Measurements from ENCODE around the gene HNRNPF. TPM values are rescaled to one million over a fixed set of nuclear protein-coding genes. Genes with fewer than 3 reads are reported as not detected.

The HNRNPF gene
- total and polyA plus RNA-seq, 4 donors = 64.5 to 150 (median 113) TPM

GRCh38 chr10:43396061-43396927 lies 12.7 kb downstream of the HNRNPF start:
- peak overlapping the region; percentile 83 to 87 (median 85) for H3K4me3 ChIP-seq (ENCODE audit: low read depth in 1 of 3, low read length in 3 of 3)
- 1% methylated on average over 68 of the region's 71 CpGs for WGBS
- peak; percentile 85 for DNase-seq (ENCODE audit: low spot score)
- peaks cover 10 to 23% (median 23%) of the 10 kb centered on the region in 4 donors for H3K36me3 ChIP-seq (ENCODE audit: control insufficient read depth in 4 of 4, insufficient read depth in 3 of 4, low read depth in 1 of 4, low read length in 3 of 4)
- peak overlapping the region; percentile 95 to 97 for H3K27ac ChIP-seq (ENCODE audit: low read depth in 1 of 2, low read length in 2 of 2)
- H3K9ac ChIP-seq (ENCODE audit: low read depth in 1 of 2, low read length in 2 of 2) = peak overlapping the region; percentile 49 to 63
- peaks cover 9 to 65% (median 51%) of the 10 kb centered on the region in 4 donors for H3K4me1 ChIP-seq (ENCODE audit: control insufficient read depth in 4 of 4, insufficient read depth in 4 of 4, low read length in 3 of 4)
- H3K9me3 ChIP-seq (ENCODE audit: control insufficient read depth in 4 of 4, low read length in 3 of 4) = no peaks in the 10 kb centered on the region
- no peaks in the 10 kb centered on the region for H3K27me3 ChIP-seq (ENCODE audit: control insufficient read depth in 4 of 4, insufficient read depth in 4 of 4, low read length in 3 of 4)
- TF ChIP-seq HNF4A (conservative IDR thresholded peaks at IDR 0.05) (peak; percentile 79 to 81), NR2F2 (IDR thresholded peaks at IDR 0.05) (no peak), GABPA (IDR thresholded peaks at IDR 0.05 in 1 of 2, conservative IDR thresholded peaks at IDR 0.05 in 1 of 2) (no peak), SP1 (IDR thresholded peaks at IDR 0.05) (peak; percentile 62), JUND (IDR thresholded peaks at IDR 0.05) (peak in 1 of 2 donors; percentile 47), TAF1 (conservative IDR thresholded peaks at IDR 0.05) (no peak), YY1 (IDR thresholded peaks at IDR 0.05) (peak; percentile 65), EGR1 (IDR thresholded peaks at IDR 0.05; ENCODE audit: low read depth in 2 of 2) (peak in 1 of 2 donors; percentile 37), CTCF (IDR thresholded peaks at IDR 0.05; ENCODE audit: low read depth, low read length, missing input control) (no peak), HNF4G (IDR thresholded peaks at IDR 0.05) (peak; percentile 56), FOXA1 (IDR thresholded peaks at IDR 0.05) (no peak), REST (IDR thresholded peaks at IDR 0.05) (peak; percentile 63), MAX (IDR thresholded peaks at IDR 0.05) (peak; percentile 69), ATF3 (IDR thresholded peaks at IDR 0.05) (peak; percentile 28), RAD21 (IDR thresholded peaks at IDR 0.05) (peak in 1 of 2 donors; percentile 18), RXRA (IDR thresholded peaks at IDR 0.05) (peak in 1 of 2 donors; percentile 30), FOXA2 (IDR thresholded peaks at IDR 0.05) (peak; percentile 26), ZBTB33 (IDR thresholded peaks at IDR 0.05) (no peak)
